HEK293 (cell line): ENCODE results near the gene ATP7A.

Experiments used
- FEZF1 ChIP-seq: fragments of 450-650 bp; formaldehyde crosslinking; IDR thresholded peaks from 2 replicates; pipeline ENCODE4 v1.5.1; 2016; ENCODE audit warnings: missing biosample characterization, missing genetic modification characterization
- GLIS2 ChIP-seq: fragments of 450-650 bp; formaldehyde crosslinking; IDR thresholded peaks from 2 replicates; pipeline ENCODE4 v1.5.1; 2016; ENCODE audit warnings: missing biosample characterization, missing genetic modification characterization
- KLF10 ChIP-seq: fragments of 450-650 bp; IDR thresholded peaks from 2 replicates; pipeline ENCODE4 v1.5.1; 2018; ENCODE audit warnings: missing biosample characterization, mild to moderate bottlenecking, missing genetic modification characterization
- KLF16 ChIP-seq: fragments of 450-650 bp; formaldehyde crosslinking; IDR thresholded peaks from 2 replicates; pipeline ENCODE4 v1.5.1; 2017; ENCODE audit warnings: missing biosample characterization, missing genetic modification characterization
- KLF7 ChIP-seq: fragments of 450-650 bp; formaldehyde crosslinking; IDR thresholded peaks from 2 replicates; pipeline ENCODE4 v1.5.1; 2016; ENCODE audit warnings: missing biosample characterization, missing genetic modification characterization, borderline replicate concordance
- OSR2 ChIP-seq: fragments of 450-650 bp; formaldehyde crosslinking; IDR thresholded peaks from 2 replicates; pipeline ENCODE4 v1.5.1; 2016; ENCODE audit warnings: missing biosample characterization, missing genetic modification characterization
- REPIN1 ChIP-seq: fragments of 450-650 bp; formaldehyde crosslinking; IDR thresholded peaks from 2 replicates; pipeline ENCODE4 v1.5.1; 2017; ENCODE audit warnings: missing biosample characterization, missing genetic modification characterization, low read depth
- SCRT1 ChIP-seq: fragments of 450-650 bp; formaldehyde crosslinking; IDR thresholded peaks from 2 replicates; pipeline ENCODE4 v1.5.1; 2016; ENCODE audit warnings: missing biosample characterization, missing genetic modification characterization, borderline replicate concordance
- ZFP3 ChIP-seq: fragments of 450-650 bp; formaldehyde crosslinking; IDR thresholded peaks from 2 replicates; pipeline ENCODE4 v1.5.1; 2016; ENCODE audit warnings: low read depth, missing biosample characterization, missing genetic modification characterization
- ZNF146 ChIP-seq: fragments of 450-650 bp; formaldehyde crosslinking; IDR thresholded peaks from 2 replicates; pipeline ENCODE4 v1.5.1; 2016; ENCODE audit warnings: missing biosample characterization, missing genetic modification characterization
- ZNF184 ChIP-seq: fragments of 450-650 bp; IDR thresholded peaks from 2 replicates; pipeline ENCODE4 v1.5.1; 2018; ENCODE audit warnings: missing biosample characterization, mild to moderate bottlenecking, missing genetic modification characterization
- ZNF2 ChIP-seq: fragments of 450-650 bp; formaldehyde crosslinking; IDR thresholded peaks from 2 replicates; pipeline ENCODE4 v1.5.1; 2016; ENCODE audit warnings: missing biosample characterization, missing genetic modification characterization
- ZNF202 ChIP-seq: fragments of 450-650 bp; formaldehyde crosslinking; IDR thresholded peaks from 2 replicates; pipeline ENCODE4 v1.5.1; 2016; ENCODE audit warnings: missing biosample characterization, missing genetic modification characterization, borderline replicate concordance
- ZNF211 ChIP-seq: fragments of 450-650 bp; formaldehyde crosslinking; IDR thresholded peaks from 2 replicates; pipeline ENCODE4 v1.5.1; 2016; ENCODE audit warnings: low read depth, missing biosample characterization, missing genetic modification characterization
- ZNF214 ChIP-seq: fragments of 450-650 bp; formaldehyde crosslinking; IDR thresholded peaks from 2 replicates; pipeline ENCODE4 v1.5.1; 2017; ENCODE audit warnings: missing biosample characterization, mild to moderate bottlenecking, missing genetic modification characterization, borderline replicate concordance
- ZNF274 ChIP-seq, 2 experiments: fragments of 200-500 bp in 1 of 2; fragments of 450-650 bp in 1 of 2; sonication (Bioruptor generic) in 1 of 2; formaldehyde crosslinking in 1 of 2; IDR thresholded peaks; 2 replicates each; pipeline versions ENCODE4 v1.5.1 to v1.6.1; 2014 to 2016; ENCODE audit warnings: borderline replicate concordance in 1 of 2, inconsistent platforms in 1 of 2, low read length in 1 of 2, missing biosample characterization in 1 of 2, missing genetic modification characterization in 1 of 2
- ZNF280D ChIP-seq: fragments of 450-650 bp; formaldehyde crosslinking; IDR thresholded peaks from 2 replicates; pipeline ENCODE4 v1.5.1; 2016; ENCODE audit warnings: missing biosample characterization, missing genetic modification characterization
- ZNF354C ChIP-seq: fragments of 450-650 bp; formaldehyde crosslinking; IDR thresholded peaks from 2 replicates; pipeline ENCODE4 v1.5.1; 2016; ENCODE audit warnings: missing biosample characterization, missing genetic modification characterization, low read depth, borderline replicate concordance
- ZNF394 ChIP-seq: fragments of 450-650 bp; formaldehyde crosslinking; IDR thresholded peaks from 2 replicates; pipeline ENCODE4 v1.5.1; 2016; ENCODE audit warnings: missing biosample characterization, missing genetic modification characterization, mild to moderate bottlenecking, moderate library complexity, borderline replicate concordance
- ZNF514 ChIP-seq: fragments of 450-650 bp; formaldehyde crosslinking; IDR thresholded peaks from 2 replicates; pipeline ENCODE4 v1.5.1; 2016; ENCODE audit warnings: missing biosample characterization, missing genetic modification characterization
- ZNF529 ChIP-seq: fragments of 450-650 bp; formaldehyde crosslinking; IDR thresholded peaks from 2 replicates; pipeline ENCODE4 v1.5.1; 2017; ENCODE audit warnings: missing genetic modification characterization, missing biosample characterization; ENCODE audit not compliant: insufficient replicate concordance
- ZNF596 ChIP-seq: fragments of 450-650 bp; IDR thresholded peaks from 2 replicates; pipeline ENCODE4 v1.5.0; 2018; ENCODE audit warnings: missing biosample characterization, mild to moderate bottlenecking, missing genetic modification characterization, moderate library complexity
- ZNF626 ChIP-seq: fragments of 450-650 bp; sonication (Bioruptor Pico); formaldehyde crosslinking; IDR thresholded peaks from 2 replicates; pipeline ENCODE4 v1.5.1; 2018; ENCODE audit warnings: missing biosample characterization, missing genetic modification characterization, inconsistent platforms
- TF ChIP-seq, protein P1 (sequence below): fragments of 450-650 bp; formaldehyde crosslinking; IDR thresholded peaks from 2 replicates; pipeline ENCODE4 v1.5.1; 2017; ENCODE audit warnings: missing biosample characterization, missing genetic modification characterization
- TF ChIP-seq, protein P2 (sequence below): fragments of 450-650 bp; formaldehyde crosslinking; IDR thresholded peaks from 2 replicates; pipeline ENCODE4 v1.5.1; 2016; ENCODE audit warnings: missing biosample characterization, missing genetic modification characterization, borderline replicate concordance
- TF ChIP-seq, protein P3 (sequence below): fragments of 450-650 bp; formaldehyde crosslinking; IDR thresholded peaks from 2 replicates; pipeline ENCODE4 v1.5.1; 2016; ENCODE audit warnings: missing biosample characterization, missing genetic modification characterization

ATP7A gene

GRCh38 chrX:78027798-78028197 lies 117.3 kb downstream of the ATP7A start (continued):
- no peak for TF ChIP-seq ZNF280D (tag by site-specific recombination)
- no peak for TF ChIP-seq KLF16 (tag by site-specific recombination)
- TF ChIP-seq, protein P1, sequence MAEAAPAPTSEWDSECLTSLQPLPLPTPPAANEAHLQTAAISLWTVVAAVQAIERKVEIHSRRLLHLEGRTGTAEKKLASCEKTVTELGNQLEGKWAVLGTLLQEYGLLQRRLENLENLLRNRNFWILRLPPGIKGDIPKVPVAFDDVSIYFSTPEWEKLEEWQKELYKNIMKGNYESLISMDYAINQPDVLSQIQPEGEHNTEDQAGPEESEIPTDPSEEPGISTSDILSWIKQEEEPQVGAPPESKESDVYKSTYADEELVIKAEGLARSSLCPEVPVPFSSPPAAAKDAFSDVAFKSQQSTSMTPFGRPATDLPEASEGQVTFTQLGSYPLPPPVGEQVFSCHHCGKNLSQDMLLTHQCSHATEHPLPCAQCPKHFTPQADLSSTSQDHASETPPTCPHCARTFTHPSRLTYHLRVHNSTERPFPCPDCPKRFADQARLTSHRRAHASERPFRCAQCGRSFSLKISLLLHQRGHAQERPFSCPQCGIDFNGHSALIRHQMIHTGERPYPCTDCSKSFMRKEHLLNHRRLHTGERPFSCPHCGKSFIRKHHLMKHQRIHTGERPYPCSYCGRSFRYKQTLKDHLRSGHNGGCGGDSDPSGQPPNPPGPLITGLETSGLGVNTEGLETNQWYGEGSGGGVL (tag by site-specific recombination), result no peak
- TF ChIP-seq ZNF394 (tag by site-specific recombination), result peak; percentile 94; the same call in 1 of the 2 replicates
- TF ChIP-seq ZFP3, result peak; percentile 17; the same call in 1 of the 2 replicates
- TF ChIP-seq KLF7, result peak; percentile 49; the same call in 1 of the 2 replicates
- no peak for TF ChIP-seq ZNF626 (tag by site-specific recombination)
- peak; percentile 76; the same call in 1 of the 2 replicates for TF ChIP-seq ZNF514 (tag by site-specific recombination)
- TF ChIP-seq KLF10 (tag by site-specific recombination), result no peak
- no peak for TF ChIP-seq ZNF2 (tag by site-specific recombination)
- peak; percentile 91; the same call in 1 of the 2 replicates for TF ChIP-seq ZNF202 (tag by site-specific recombination)
- no peak for TF ChIP-seq ZNF184
- no peak for TF ChIP-seq ZNF274 (IDR thresholded peaks at IDR 0.05; ENCODE audit: low read length)
- TF ChIP-seq ZNF274 (tag by site-specific recombination; IDR thresholded peaks at IDR 0.05; ENCODE audit: borderline replicate concordance), result no peak
- TF ChIP-seq FEZF1, result no peak
- TF ChIP-seq, protein P2, sequence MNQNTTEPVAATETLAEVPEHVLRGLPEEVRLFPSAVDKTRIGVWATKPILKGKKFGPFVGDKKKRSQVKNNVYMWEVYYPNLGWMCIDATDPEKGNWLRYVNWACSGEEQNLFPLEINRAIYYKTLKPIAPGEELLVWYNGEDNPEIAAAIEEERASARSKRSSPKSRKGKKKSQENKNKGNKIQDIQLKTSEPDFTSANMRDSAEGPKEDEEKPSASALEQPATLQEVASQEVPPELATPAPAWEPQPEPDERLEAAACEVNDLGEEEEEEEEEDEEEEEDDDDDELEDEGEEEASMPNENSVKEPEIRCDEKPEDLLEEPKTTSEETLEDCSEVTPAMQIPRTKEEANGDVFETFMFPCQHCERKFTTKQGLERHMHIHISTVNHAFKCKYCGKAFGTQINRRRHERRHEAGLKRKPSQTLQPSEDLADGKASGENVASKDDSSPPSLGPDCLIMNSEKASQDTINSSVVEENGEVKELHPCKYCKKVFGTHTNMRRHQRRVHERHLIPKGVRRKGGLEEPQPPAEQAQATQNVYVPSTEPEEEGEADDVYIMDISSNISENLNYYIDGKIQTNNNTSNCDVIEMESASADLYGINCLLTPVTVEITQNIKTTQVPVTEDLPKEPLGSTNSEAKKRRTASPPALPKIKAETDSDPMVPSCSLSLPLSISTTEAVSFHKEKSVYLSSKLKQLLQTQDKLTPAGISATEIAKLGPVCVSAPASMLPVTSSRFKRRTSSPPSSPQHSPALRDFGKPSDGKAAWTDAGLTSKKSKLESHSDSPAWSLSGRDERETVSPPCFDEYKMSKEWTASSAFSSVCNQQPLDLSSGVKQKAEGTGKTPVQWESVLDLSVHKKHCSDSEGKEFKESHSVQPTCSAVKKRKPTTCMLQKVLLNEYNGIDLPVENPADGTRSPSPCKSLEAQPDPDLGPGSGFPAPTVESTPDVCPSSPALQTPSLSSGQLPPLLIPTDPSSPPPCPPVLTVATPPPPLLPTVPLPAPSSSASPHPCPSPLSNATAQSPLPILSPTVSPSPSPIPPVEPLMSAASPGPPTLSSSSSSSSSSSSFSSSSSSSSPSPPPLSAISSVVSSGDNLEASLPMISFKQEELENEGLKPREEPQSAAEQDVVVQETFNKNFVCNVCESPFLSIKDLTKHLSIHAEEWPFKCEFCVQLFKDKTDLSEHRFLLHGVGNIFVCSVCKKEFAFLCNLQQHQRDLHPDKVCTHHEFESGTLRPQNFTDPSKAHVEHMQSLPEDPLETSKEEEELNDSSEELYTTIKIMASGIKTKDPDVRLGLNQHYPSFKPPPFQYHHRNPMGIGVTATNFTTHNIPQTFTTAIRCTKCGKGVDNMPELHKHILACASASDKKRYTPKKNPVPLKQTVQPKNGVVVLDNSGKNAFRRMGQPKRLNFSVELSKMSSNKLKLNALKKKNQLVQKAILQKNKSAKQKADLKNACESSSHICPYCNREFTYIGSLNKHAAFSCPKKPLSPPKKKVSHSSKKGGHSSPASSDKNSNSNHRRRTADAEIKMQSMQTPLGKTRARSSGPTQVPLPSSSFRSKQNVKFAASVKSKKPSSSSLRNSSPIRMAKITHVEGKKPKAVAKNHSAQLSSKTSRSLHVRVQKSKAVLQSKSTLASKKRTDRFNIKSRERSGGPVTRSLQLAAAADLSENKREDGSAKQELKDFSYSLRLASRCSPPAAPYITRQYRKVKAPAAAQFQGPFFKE, result no peak
- TF ChIP-seq ZNF211 (tag by site-specific recombination), result no peak
- no peak for TF ChIP-seq REPIN1 (tag by site-specific recombination)
- TF ChIP-seq OSR2 (tag by site-specific recombination), result no peak
- TF ChIP-seq ZNF146, result no peak
- TF ChIP-seq GLIS2, result no peak
- no peak for TF ChIP-seq SCRT1 (tag by site-specific recombination)
- peak; percentile 63; the same call in 1 of the 2 replicates for TF ChIP-seq ZNF354C (tag by site-specific recombination)
- TF ChIP-seq ZNF596 (tag by site-specific recombination), result no peak
- peak; percentile 58 for TF ChIP-seq ZNF529 (tag by site-specific recombination)
- TF ChIP-seq, protein P3, sequence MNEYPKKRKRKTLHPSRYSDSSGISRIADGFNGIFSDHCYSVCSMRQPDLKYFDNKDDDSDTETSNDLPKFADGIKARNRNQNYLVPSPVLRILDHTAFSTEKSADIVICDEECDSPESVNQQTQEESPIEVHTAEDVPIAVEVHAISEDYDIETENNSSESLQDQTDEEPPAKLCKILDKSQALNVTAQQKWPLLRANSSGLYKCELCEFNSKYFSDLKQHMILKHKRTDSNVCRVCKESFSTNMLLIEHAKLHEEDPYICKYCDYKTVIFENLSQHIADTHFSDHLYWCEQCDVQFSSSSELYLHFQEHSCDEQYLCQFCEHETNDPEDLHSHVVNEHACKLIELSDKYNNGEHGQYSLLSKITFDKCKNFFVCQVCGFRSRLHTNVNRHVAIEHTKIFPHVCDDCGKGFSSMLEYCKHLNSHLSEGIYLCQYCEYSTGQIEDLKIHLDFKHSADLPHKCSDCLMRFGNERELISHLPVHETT, result peak; percentile 64; the same call in 1 of the 2 replicates
- peak; percentile 27; the same call in 1 of the 2 replicates for TF ChIP-seq ZNF214
